ENCODE results near the gene PHOSPHO1.

PHOSPHO1 gene

DNA sequence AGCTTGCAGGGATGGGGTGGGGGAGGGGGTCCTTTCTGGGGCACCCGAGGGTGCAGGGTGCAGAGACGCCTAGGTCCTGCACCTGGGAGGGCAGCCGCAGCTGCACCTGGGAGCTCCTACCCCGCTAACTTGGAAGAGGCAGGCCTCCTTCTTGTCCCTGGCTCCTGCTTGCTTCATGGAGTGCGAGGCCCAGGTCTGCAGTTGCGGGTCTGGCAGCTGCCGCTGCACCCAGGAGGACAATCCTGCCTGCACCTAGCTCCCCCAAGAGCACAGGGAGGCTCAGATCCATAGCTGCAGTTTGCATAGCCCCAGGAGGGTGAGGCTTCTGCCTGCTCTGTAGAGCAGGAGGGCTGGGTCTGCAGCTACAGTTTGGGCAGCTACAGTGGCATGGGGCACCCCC, 46.8 kb downstream of the PHOSPHO1 start:
- DNase-seq = no peak
- H3K9me3 ChIP-seq (replicated peaks; ENCODE audit: insufficient read depth, low read length) = no peaks in the 10 kb centered on the region

DNA sequence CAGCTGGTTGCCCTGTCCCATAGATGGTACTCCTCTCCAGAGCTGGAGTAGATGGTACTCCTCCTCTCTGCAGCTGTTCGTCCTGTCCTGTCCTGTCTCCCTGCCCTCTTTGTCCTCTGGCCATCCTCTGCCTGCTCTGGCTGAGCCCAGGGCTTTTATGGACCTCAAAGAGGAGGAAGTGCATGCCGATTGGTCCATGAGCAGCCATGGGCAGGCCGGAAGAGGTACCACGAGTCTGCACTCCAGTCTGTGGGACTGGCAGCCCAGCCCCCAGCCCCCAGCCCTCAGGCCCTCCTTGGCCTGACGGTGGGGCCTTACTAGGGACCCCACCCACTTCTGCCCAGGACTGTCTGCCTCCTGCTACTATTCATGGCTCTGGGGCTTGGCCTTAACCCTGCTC, 47.2 kb downstream of the PHOSPHO1 start:
- Histone ChIP-seq H3K36me3 (replicated peaks; ENCODE audit: insufficient read depth, low read length) (no peaks in the 10 kb centered on the region), H3K4me3 (ENCODE audit: low read length) (no peak overlapping the region), H3K79me2 (ENCODE audit: low read length) (no peaks in the 10 kb centered on the region), H3K4me1 (ENCODE audit: low read length) (peaks cover 7% of the 10 kb centered on the region), H3F3A (ENCODE audit: insufficient read depth, low read length) (no peaks in the 10 kb centered on the region), H4K20me1 (ENCODE audit: insufficient read depth, low read length) (no peaks in the 10 kb centered on the region), H3K4me2 (ENCODE audit: low read depth, low read length) (no peak overlapping the region), H3K9me2 (replicated peaks; ENCODE audit: insufficient read depth, low read length) (no peaks in the 10 kb centered on the region), H3K9me3 (replicated peaks; ENCODE audit: insufficient read depth, low read length) (no peaks in the 10 kb centered on the region), H3K9ac (ENCODE audit: low read length) (no peak overlapping the region), H3K27ac (ENCODE audit: low read length) (no peak overlapping the region), H2AFZ (ENCODE audit: low read length) (no peak overlapping the region), H3K27me3 (replicated peaks; ENCODE audit: insufficient read depth, low read length) (no peaks in the 10 kb centered on the region)
- TF ChIP-seq EZH2 (optimal IDR thresholded peaks at IDR 0.05; ENCODE audit: low read depth, low read length) (no peak), EZH2phosphoT487 (IDR thresholded peaks at IDR 0.05; ENCODE audit: low read length) (no peak)
- TF ChIP-seq, protein P1, sequence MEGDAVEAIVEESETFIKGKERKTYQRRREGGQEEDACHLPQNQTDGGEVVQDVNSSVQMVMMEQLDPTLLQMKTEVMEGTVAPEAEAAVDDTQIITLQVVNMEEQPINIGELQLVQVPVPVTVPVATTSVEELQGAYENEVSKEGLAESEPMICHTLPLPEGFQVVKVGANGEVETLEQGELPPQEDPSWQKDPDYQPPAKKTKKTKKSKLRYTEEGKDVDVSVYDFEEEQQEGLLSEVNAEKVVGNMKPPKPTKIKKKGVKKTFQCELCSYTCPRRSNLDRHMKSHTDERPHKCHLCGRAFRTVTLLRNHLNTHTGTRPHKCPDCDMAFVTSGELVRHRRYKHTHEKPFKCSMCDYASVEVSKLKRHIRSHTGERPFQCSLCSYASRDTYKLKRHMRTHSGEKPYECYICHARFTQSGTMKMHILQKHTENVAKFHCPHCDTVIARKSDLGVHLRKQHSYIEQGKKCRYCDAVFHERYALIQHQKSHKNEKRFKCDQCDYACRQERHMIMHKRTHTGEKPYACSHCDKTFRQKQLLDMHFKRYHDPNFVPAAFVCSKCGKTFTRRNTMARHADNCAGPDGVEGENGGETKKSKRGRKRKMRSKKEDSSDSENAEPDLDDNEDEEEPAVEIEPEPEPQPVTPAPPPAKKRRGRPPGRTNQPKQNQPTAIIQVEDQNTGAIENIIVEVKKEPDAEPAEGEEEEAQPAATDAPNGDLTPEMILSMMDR (IDR thresholded peaks at IDR 0.05; ENCODE audit: low read length) = no peak
- no peak for DNase-seq

More for the DNA sequence above, 46.8 kb downstream of the PHOSPHO1 start:
- Histone ChIP-seq H3K9ac (ENCODE audit: low read length) (no peak overlapping the region), H3K36me3 (replicated peaks; ENCODE audit: insufficient read depth, low read length) (no peaks in the 10 kb centered on the region), H3K79me2 (ENCODE audit: low read length) (no peaks in the 10 kb centered on the region), H3K27ac (ENCODE audit: low read length) (no peak overlapping the region), H3F3A (ENCODE audit: insufficient read depth, low read length) (no peaks in the 10 kb centered on the region), H3K9me2 (replicated peaks; ENCODE audit: insufficient read depth, low read length) (no peaks in the 10 kb centered on the region), H2AFZ (ENCODE audit: low read length) (no peak overlapping the region), H3K27me3 (replicated peaks; ENCODE audit: insufficient read depth, low read length) (no peaks in the 10 kb centered on the region), H3K4me2 (ENCODE audit: low read depth, low read length) (no peak overlapping the region), H3K4me1 (ENCODE audit: low read length) (peaks cover 7% of the 10 kb centered on the region), H4K20me1 (ENCODE audit: insufficient read depth, low read length) (no peaks in the 10 kb centered on the region), H3K4me3 (ENCODE audit: low read length) (no peak overlapping the region)
- TF ChIP-seq EZH2phosphoT487 (IDR thresholded peaks at IDR 0.05; ENCODE audit: low read length) = no peak
- no peak for TF ChIP-seq EZH2 (optimal IDR thresholded peaks at IDR 0.05; ENCODE audit: low read depth, low read length)
- TF ChIP-seq, protein P1 (IDR thresholded peaks at IDR 0.05; ENCODE audit: low read length) = no peak

DNA sequence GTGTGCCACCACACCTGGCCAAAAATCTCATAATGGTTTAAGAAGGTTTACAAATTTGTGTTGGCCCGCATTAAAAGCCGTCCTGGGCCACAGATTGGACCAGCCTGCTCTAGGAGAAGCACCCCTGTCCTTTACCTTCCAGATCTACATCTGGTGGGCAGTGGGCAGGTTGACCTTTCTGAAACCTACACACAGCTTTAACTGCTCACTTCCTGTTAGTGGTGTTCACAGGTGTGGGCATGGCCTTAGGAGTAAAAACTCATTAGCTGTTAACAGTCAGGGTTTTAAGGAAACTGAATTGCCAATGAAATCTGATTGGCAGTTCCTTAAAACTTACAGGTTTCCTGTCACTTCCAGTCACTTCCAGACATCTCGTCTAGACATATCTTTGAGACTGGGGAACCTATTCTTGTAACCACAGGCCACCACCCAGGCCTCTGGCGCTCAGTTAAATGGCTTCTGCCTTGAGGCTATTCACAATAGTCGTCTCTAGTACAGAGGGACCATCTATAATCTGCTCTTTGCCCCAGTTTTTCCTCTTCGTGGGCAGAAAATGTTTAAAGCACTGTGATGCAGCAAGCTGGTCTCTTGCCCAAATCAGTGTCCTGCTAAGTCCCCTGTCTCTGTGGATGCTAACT, 49.5 kb downstream of the PHOSPHO1 start:
- H3K9me3 ChIP-seq (replicated peaks; ENCODE audit: insufficient read depth, low read length) = no peaks in the 10 kb centered on the region
- no peaks in the 10 kb centered on the region for H3K9me2 ChIP-seq (replicated peaks; ENCODE audit: insufficient read depth, low read length)
- no peak for TF ChIP-seq EZH2phosphoT487 (IDR thresholded peaks at IDR 0.05; ENCODE audit: low read length)
- TF ChIP-seq, protein P1 (IDR thresholded peaks at IDR 0.05; ENCODE audit: low read length) = no peak
- TF ChIP-seq EZH2 (optimal IDR thresholded peaks at IDR 0.05; ENCODE audit: low read depth, low read length) = no peak
- no peaks in the 10 kb centered on the region for H3F3A ChIP-seq (ENCODE audit: insufficient read depth, low read length)
- no peak overlapping the region for H3K27ac ChIP-seq (ENCODE audit: low read length)
- no peak overlapping the region for H3K4me3 ChIP-seq (ENCODE audit: low read length)
- peaks cover 7% of the 10 kb centered on the region for H3K4me1 ChIP-seq (ENCODE audit: low read length)
- H3K4me2 ChIP-seq (ENCODE audit: low read depth, low read length) = no peak overlapping the region
- H3K36me3 ChIP-seq (replicated peaks; ENCODE audit: insufficient read depth, low read length) = no peaks in the 10 kb centered on the region
- no peaks in the 10 kb centered on the region for H4K20me1 ChIP-seq (ENCODE audit: insufficient read depth, low read length)
- H3K9ac ChIP-seq (ENCODE audit: low read length) = no peak overlapping the region
- no peaks in the 10 kb centered on the region; the same call in 1 of the 2 replicates for H3K27me3 ChIP-seq (replicated peaks; ENCODE audit: insufficient read depth, low read length)
- peak; percentile 34 for DNase-seq
- no peak overlapping the region for H2AFZ ChIP-seq (ENCODE audit: low read length)
- no peaks in the 10 kb centered on the region for H3K79me2 ChIP-seq (ENCODE audit: low read length)
